HG03354 (cell line): ENCODE data around the gene RAP1GAP2.

Source experiments
- ATAC-seq: cut with Tn5 transposase; IDR thresholded peaks from one replicate; pipeline ENCODE4 v1.9.1; 2021; ENCODE audit warnings: mild to moderate bottlenecking; ENCODE audit not compliant: unreplicated experiment, poor library complexity, severe bottlenecking

RAP1GAP2 gene

GRCh38 chr17:2902546-2902945 lies 106.3 kb downstream of the RAP1GAP2 start:
- ATAC-seq, result no peak

GRCh38 chr17:2903193-2903974 lies 107.1 kb downstream of the RAP1GAP2 start:
- no peak for ATAC-seq

GRCh38 chr17:2904135-2904534 lies 107.9 kb downstream of the RAP1GAP2 start:
- no peak for ATAC-seq

GRCh38 chr17:2905269-2905668 lies 109.0 kb downstream of the RAP1GAP2 start:
- no peak for ATAC-seq

- ATAC-seq, result no peak
Measured at GRCh38 chr17:2905696-2906501, 109.7 kb downstream of the RAP1GAP2 start.

- no peak for ATAC-seq
Measured at GRCh38 chr17:2906901-2907300, 110.7 kb downstream of the RAP1GAP2 start.

- no peak for ATAC-seq
Measured at GRCh38 chr17:2909175-2909845, 113.1 kb downstream of the RAP1GAP2 start.

GRCh38 chr17:2909846-2910234 lies 113.6 kb downstream of the RAP1GAP2 start:
- no peak for ATAC-seq

- no peak for ATAC-seq
Measured at GRCh38 chr17:2911035-2911754, 115.0 kb downstream of the RAP1GAP2 start.

- no peak for ATAC-seq
Measured at GRCh38 chr17:2911755-2912111, 115.5 kb downstream of the RAP1GAP2 start.

- ATAC-seq, result no peak
Measured at GRCh38 chr17:2912754-2913153, 116.5 kb downstream of the RAP1GAP2 start.

- ATAC-seq, result no peak
Measured at GRCh38 chr17:2916461-2916860, 120.2 kb downstream of the RAP1GAP2 start.

GRCh38 chr17:2921443-2921842 lies 125.2 kb downstream of the RAP1GAP2 start:
- no peak for ATAC-seq

GRCh38 chr17:2924211-2924610 lies 128.0 kb downstream of the RAP1GAP2 start:
- no peak for ATAC-seq

- ATAC-seq, result no peak
Measured at GRCh38 chr17:2925011-2925410, 128.8 kb downstream of the RAP1GAP2 start.

GRCh38 chr17:2926019-2926650 lies 129.9 kb downstream of the RAP1GAP2 start:
- no peak for ATAC-seq

- no peak for ATAC-seq
Measured at GRCh38 chr17:2928294-2928890, 132.2 kb downstream of the RAP1GAP2 start.

- ATAC-seq, result no peak
Measured at GRCh38 chr17:2929881-2930533, 133.8 kb downstream of the RAP1GAP2 start.

- ATAC-seq, result no peak
Measured at GRCh38 chr17:2931876-2932275, 135.6 kb downstream of the RAP1GAP2 start.
